Natural killer cell (primary cell): ENCODE results near the gene CACNB3. TPM values are rescaled to one million over a fixed set of nuclear protein-coding genes. Genes with fewer than 3 reads are reported as not detected.

Experiments
- ATAC-seq, 3 donors: fragments of 150-1000 bp in 2 of 3; fragments of 200-7000 bp in 1 of 3; cut with Tn5 transposase; 1 replicate in 1 of 3; 2 replicates in 2 of 3; pipeline ENCODE4 v1.10.0; 2021; ENCODE audit warnings: mild to moderate bottlenecking in 2 of 3, moderate library complexity in 2 of 3
- DNase-seq, 2 donors: peaks; one replicate each; pipeline versions ENCODE4 v3.0.0 to v3.0.0-alpha.2; 2013 to 2021; ENCODE audit warnings: mixed read lengths in 1 of 2
- H3K27ac ChIP-seq: one replicate; pipeline ENCODE4 v1.5.1; 2013; ENCODE audit warnings: mild to moderate bottlenecking, low read length
- H3K27me3 ChIP-seq: one replicate; pipeline ENCODE4 v1.6.1; 2013; ENCODE audit warnings: low read length; ENCODE audit not compliant: control insufficient read depth, insufficient read depth
- H3K36me3 ChIP-seq: one replicate; pipeline ENCODE4 v1.6.1; 2013; ENCODE audit warnings: low read length; ENCODE audit not compliant: control insufficient read depth, insufficient read depth
- H3K4me1 ChIP-seq: one replicate; pipeline ENCODE4 v1.6.1; 2013; ENCODE audit warnings: low read length; ENCODE audit not compliant: control insufficient read depth, insufficient read depth
- H3K4me3 ChIP-seq: one replicate; pipeline ENCODE4 v1.5.1; 2013; ENCODE audit warnings: low read length
- H3K9me3 ChIP-seq: one replicate; pipeline ENCODE4 v1.6.1; 2013; ENCODE audit warnings: low read length; ENCODE audit not compliant: control insufficient read depth, insufficient read depth
- H3K27ac Mint-ChIP-seq, 2 donors: one replicate each; pipeline ENCODE4 v1.8.0; 2022; ENCODE audit warnings: mild to moderate bottlenecking in 2 of 2, mixed read lengths in 2 of 2, moderate library complexity in 1 of 2
- H3K27me3 Mint-ChIP-seq, 2 donors: one replicate each; pipeline ENCODE4 v1.8.0; 2022; ENCODE audit warnings: low read depth in 2 of 2, mixed read lengths in 2 of 2
- H3K36me3 Mint-ChIP-seq: one replicate; pipeline ENCODE4 v1.8.0; 2022; ENCODE audit warnings: mixed read lengths
- H3K4me1 Mint-ChIP-seq, 2 donors: one replicate each; pipeline ENCODE4 v1.8.0; 2022; ENCODE audit warnings: mixed read lengths in 2 of 2
- H3K4me3 Mint-ChIP-seq: one replicate; pipeline ENCODE4 v1.8.0; 2022; ENCODE audit warnings: mild to moderate bottlenecking, moderate library complexity, mixed read lengths
- H3K9me3 Mint-ChIP-seq, 2 donors: one replicate each; pipeline ENCODE4 v1.8.0; 2022; ENCODE audit warnings: mixed read lengths in 2 of 2
- WGBS: methylation state at CpG from one replicate; pipeline ENCODE4 v1.1.7; 2013; ENCODE audit warnings: missing lambda C conversion rate; ENCODE audit not compliant: insufficient coverage; 5-methylcytosine and 5-hydroxymethylcytosine counted together
- intact Hi-C: fragments of 100-400 bp; cut with micrococcal nuclease; formaldehyde crosslinking; loops from one replicate; pipeline ENCODE4 v1.14.2; 2022
- total RNA-seq, 4 donors: library from RNA; stranded (reverse); fragments of 120-200 nt in 1 of 4; gene quantifications; one replicate each; pipeline versions ENCODE4 v1.2.3 to v1.2.4, GENCODE V29; 2013 to 2022
- TF ChIP-seq, protein P1 (sequence below): fragments of 200-600 bp; IDR thresholded peaks from one replicate; pipeline ENCODE4 v1.8.0; 2022; ENCODE audit warnings: antibody characterized with exemption

CACNB3 gene
- total RNA-seq, 3 donors from 2014 or later (not counting 1 experiment from before 2014, with no cell fraction given) = 7.2 to 12.4 (median 12.2) TPM

GRCh38 chr12:48826209-48826855 lies 8.0 kb downstream of the CACNB3 start:
- H3K36me3 ChIP-seq = peaks cover 31% of the 10 kb centered on the region
- TF ChIP-seq, protein P1, sequence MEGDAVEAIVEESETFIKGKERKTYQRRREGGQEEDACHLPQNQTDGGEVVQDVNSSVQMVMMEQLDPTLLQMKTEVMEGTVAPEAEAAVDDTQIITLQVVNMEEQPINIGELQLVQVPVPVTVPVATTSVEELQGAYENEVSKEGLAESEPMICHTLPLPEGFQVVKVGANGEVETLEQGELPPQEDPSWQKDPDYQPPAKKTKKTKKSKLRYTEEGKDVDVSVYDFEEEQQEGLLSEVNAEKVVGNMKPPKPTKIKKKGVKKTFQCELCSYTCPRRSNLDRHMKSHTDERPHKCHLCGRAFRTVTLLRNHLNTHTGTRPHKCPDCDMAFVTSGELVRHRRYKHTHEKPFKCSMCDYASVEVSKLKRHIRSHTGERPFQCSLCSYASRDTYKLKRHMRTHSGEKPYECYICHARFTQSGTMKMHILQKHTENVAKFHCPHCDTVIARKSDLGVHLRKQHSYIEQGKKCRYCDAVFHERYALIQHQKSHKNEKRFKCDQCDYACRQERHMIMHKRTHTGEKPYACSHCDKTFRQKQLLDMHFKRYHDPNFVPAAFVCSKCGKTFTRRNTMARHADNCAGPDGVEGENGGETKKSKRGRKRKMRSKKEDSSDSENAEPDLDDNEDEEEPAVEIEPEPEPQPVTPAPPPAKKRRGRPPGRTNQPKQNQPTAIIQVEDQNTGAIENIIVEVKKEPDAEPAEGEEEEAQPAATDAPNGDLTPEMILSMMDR = no peak
- H3K27me3 ChIP-seq = no peaks in the 10 kb centered on the region
- Mint-ChIP-seq H3K9me3 (no peaks in the 10 kb centered on the region), H3K27me3 (peaks cover 0 to 7% of the 10 kb centered on the region in 2 donors), H3K36me3 (peaks cover 5% of the 10 kb centered on the region), H3K27ac (peak overlapping the region in 1 of 2 donors; percentile 21), H3K4me3 (no peak overlapping the region), H3K4me1 (peaks cover 0 to 15% of the 10 kb centered on the region in 2 donors)
- no peak for DNase-seq
- no peaks in the 10 kb centered on the region for H3K4me1 ChIP-seq
- 90% methylated on average over 15 of the region's 15 CpGs for WGBS
- H3K4me3 ChIP-seq = no peak overlapping the region
- H3K9me3 ChIP-seq = no peaks in the 10 kb centered on the region
- intact Hi-C loops = no loop called here
- no peak overlapping the region for H3K27ac ChIP-seq
- no peak for ATAC-seq

GRCh38 chr12:48827026-48827425 lies 8.7 kb downstream of the CACNB3 start:
- Mint-ChIP-seq H3K4me3 (no peak overlapping the region), H3K36me3 (peaks cover 9% of the 10 kb centered on the region), H3K27me3 (peaks cover 0 to 6% of the 10 kb centered on the region in 2 donors), H3K27ac (no peak overlapping the region), H3K4me1 (peaks cover 0 to 15% of the 10 kb centered on the region in 2 donors), H3K9me3 (no peaks in the 10 kb centered on the region)
- ATAC-seq (no peak), DNase-seq (no peak)
- no peaks in the 10 kb centered on the region for H3K4me1 ChIP-seq
- no peak overlapping the region for H3K4me3 ChIP-seq
- peaks cover 38% of the 10 kb centered on the region for H3K36me3 ChIP-seq
- no peaks in the 10 kb centered on the region for H3K9me3 ChIP-seq
- WGBS = 97% methylated on average over 8 of the region's 8 CpGs
- intact Hi-C loops = no loop called here
- H3K27me3 ChIP-seq = no peaks in the 10 kb centered on the region
- H3K27ac ChIP-seq = no peak overlapping the region
- TF ChIP-seq, protein P1 = no peak

GRCh38 chr12:48827513-48828096 lies 9.3 kb downstream of the CACNB3 start:
- no peaks in the 10 kb centered on the region for H3K4me1 ChIP-seq
- 96% methylated on average over 17 of the region's 17 CpGs for WGBS
- TF ChIP-seq, protein P1 = no peak
- H3K27me3 ChIP-seq = no peaks in the 10 kb centered on the region
- H3K9me3 Mint-ChIP-seq = no peaks in the 10 kb centered on the region
- intact Hi-C loops = no loop called here
- H3K4me1 Mint-ChIP-seq = peaks cover 0 to 15% of the 10 kb centered on the region in 2 donors
- DNase-seq = no peak
- H3K27ac ChIP-seq = no peak overlapping the region
- no peak overlapping the region for H3K4me3 ChIP-seq
- H3K36me3 ChIP-seq = peaks cover 44% of the 10 kb centered on the region
- H3K27ac Mint-ChIP-seq = no peak overlapping the region
- H3K27me3 Mint-ChIP-seq = no peaks in the 10 kb centered on the region
- H3K4me3 Mint-ChIP-seq = no peak overlapping the region
- no peak for ATAC-seq
- H3K9me3 ChIP-seq = no peaks in the 10 kb centered on the region
- peaks cover 15% of the 10 kb centered on the region for H3K36me3 Mint-ChIP-seq
